Measurements from ENCODE around the gene PPM1G.

- TF ChIP-seq BHLHE40 (IDR thresholded peaks at IDR 0.05; ENCODE audit: borderline replicate concordance) (no peak), FOXM1 (IDR thresholded peaks at IDR 0.05; ENCODE audit: borderline replicate concordance) (no peak), HDGF (IDR thresholded peaks at IDR 0.05; ENCODE audit: borderline replicate concordance) (no peak)
These were observed 30.0 kb downstream of the PPM1G start for GRCh38 chr2:27379383-27379835.
